ENCODE data around the gene FBXO17.

DNA sequence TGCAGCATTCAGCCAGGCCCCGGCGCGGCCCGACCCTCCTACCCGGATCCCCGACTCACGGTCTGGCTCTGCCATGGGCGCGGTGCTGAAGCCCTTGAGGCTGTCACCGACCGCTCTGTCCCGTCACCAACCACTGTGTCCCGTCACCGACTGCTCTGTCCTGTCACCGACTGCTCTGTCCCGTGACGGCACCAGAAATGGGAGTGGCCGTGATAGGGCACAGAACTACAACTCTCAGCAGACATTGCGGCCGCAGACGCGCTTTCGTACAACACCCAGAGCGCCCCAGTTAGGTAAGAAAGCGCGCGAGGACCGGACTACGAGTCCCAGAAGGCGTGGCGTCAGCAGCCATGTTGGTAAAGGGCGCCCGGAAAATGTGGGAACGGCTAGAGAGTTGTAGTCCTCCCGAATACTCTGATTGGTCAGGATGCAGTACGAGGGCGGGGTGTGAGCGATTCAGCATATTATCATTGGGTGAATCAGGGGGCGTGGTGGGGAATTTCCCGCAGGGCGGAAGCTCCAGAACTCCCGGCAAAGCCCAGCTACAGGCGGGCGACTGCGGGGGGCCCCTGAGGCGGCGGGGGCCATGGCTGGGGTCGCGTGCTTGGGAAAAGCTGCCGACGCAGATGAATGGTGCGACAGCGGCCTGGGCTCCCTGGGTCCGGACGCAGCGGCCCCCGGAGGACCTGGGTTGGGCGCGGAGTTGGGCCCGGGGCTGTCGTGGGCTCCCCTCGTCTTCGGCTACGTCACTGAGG is 75.9 kb downstream of the FBXO17 start, which contains the start of the genes NFKBIB and SIRT2:
- TF ChIP-seq, protein P1, sequence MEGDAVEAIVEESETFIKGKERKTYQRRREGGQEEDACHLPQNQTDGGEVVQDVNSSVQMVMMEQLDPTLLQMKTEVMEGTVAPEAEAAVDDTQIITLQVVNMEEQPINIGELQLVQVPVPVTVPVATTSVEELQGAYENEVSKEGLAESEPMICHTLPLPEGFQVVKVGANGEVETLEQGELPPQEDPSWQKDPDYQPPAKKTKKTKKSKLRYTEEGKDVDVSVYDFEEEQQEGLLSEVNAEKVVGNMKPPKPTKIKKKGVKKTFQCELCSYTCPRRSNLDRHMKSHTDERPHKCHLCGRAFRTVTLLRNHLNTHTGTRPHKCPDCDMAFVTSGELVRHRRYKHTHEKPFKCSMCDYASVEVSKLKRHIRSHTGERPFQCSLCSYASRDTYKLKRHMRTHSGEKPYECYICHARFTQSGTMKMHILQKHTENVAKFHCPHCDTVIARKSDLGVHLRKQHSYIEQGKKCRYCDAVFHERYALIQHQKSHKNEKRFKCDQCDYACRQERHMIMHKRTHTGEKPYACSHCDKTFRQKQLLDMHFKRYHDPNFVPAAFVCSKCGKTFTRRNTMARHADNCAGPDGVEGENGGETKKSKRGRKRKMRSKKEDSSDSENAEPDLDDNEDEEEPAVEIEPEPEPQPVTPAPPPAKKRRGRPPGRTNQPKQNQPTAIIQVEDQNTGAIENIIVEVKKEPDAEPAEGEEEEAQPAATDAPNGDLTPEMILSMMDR (IDR thresholded peaks at IDR 0.05; ENCODE audit: borderline replicate concordance, extremely low read depth, low read length, poor library complexity, severe bottlenecking): peak; percentile 15
- no peak for TF ChIP-seq EZH2 (IDR thresholded peaks at IDR 0.05; ENCODE audit: borderline replicate concordance, low read depth, low read length, severe bottlenecking)

Data from DND-41 (cell line).